Gastroesophageal sphincter (tissue), 4 donors: ENCODE measurements around the gene CCDC60. TPM values are rescaled to one million over a fixed set of nuclear protein-coding genes. Genes with fewer than 3 reads are reported as not detected.
"Not testable (repeated sequence)": the region's sequence is repeated elsewhere in the genome, so short reads cannot be mapped to it uniquely, and the experiment has no call there.

Experiments used
- ATAC-seq: fragments of 150-250 bp; one replicate; pipeline ENCODE4 v1.9.1; 2016; ENCODE audit warnings: mild to moderate bottlenecking, moderate library complexity
- H3K27ac ChIP-seq, 4 donors: fragments of 200-600 bp; sonication (generic) in 3 of 4; 1 replicate in 3 of 4; 2 replicates in 1 of 4; pipeline ENCODE4 v1.5.1; 2016 to 2019
- H3K27me3 ChIP-seq: fragments of 200-600 bp; sonication (generic); one replicate; pipeline ENCODE4 v1.5.1; 2019
- H3K36me3 ChIP-seq, 2 donors: fragments of 200-600 bp; sonication (generic); one replicate each; pipeline ENCODE4 v1.5.1; 2019; ENCODE audit warnings: control low read depth in 1 of 2
- H3K4me1 ChIP-seq, 3 donors: fragments of 200-600 bp; sonication (generic); 1 replicate in 2 of 3; 2 replicates in 1 of 3; pipeline ENCODE4 v1.5.1; 2016 to 2019; ENCODE audit warnings: control low read depth in 2 of 3
- H3K4me3 ChIP-seq, 2 donors: fragments of 200-600 bp; sonication (generic); one replicate each; pipeline ENCODE4 v1.5.1; 2019; ENCODE audit warnings: mild to moderate bottlenecking in 1 of 2, moderate library complexity in 1 of 2
- H3K9me3 ChIP-seq, 3 donors: fragments of 200-600 bp; sonication (generic); one replicate each; pipeline ENCODE4 v1.5.1; 2017 to 2019; ENCODE audit warnings: control low read depth in 2 of 3
- CTCF ChIP-seq, 4 experiments: fragments of 200-600 bp in 2 of 4; fragments of 450-650 bp in 2 of 4; sonication (generic) in 1 of 4; IDR thresholded peaks; one replicate each; pipeline ENCODE4 v1.5.1; 2017 to 2019; ENCODE audit warnings: antibody characterized with exemption in 4 of 4, mild to moderate bottlenecking in 2 of 4, moderate library complexity in 2 of 4
- EP300 ChIP-seq: sonication (generic); formaldehyde crosslinking; IDR thresholded peaks from one replicate; pipeline ENCODE4 v1.6.1; 2017; ENCODE audit warnings: antibody characterized with exemption, mild to moderate bottlenecking
- POLR2A ChIP-seq, 2 donors: fragments of 450-650 bp; IDR thresholded peaks; one replicate each; pipeline ENCODE4 v1.6.1; 2017; ENCODE audit warnings: antibody characterized with exemption in 2 of 2, mild to moderate bottlenecking in 2 of 2, moderate library complexity in 1 of 2
- POLR2AphosphoS5 ChIP-seq: sonication (generic); formaldehyde crosslinking; IDR thresholded peaks from one replicate; pipeline ENCODE4 v1.6.1; 2017; ENCODE audit warnings: antibody characterized with exemption
- WGBS, 2 donors: methylation state at CpG; one replicate each; pipeline ENCODE4 v1.1.5; 2018; ENCODE audit warnings: low coverage in 1 of 2; 5-methylcytosine and 5-hydroxymethylcytosine counted together
- total RNA-seq, 4 donors: library from RNA; depleted of rRNA; stranded (reverse); fragments of >200 nt; gene quantifications; one replicate each; pipeline ENCODE4 v1.1.0, GENCODE V29; 2016

CCDC60 gene
- total RNA-seq, 4 donors from 2014 or later, result 0.40 TPM; not detected in 3

GRCh38 chr12:119341988-119342387, 7.5 kb downstream of the CCDC60 start:
- Histone ChIP-seq H3K4me1 (no peaks in the 10 kb centered on the region), H3K4me3 (no peak overlapping the region), H3K9me3 (no peaks in the 10 kb centered on the region), H3K27me3 (no peaks in the 10 kb centered on the region), H3K36me3 (no peaks in the 10 kb centered on the region), H3K27ac (no peak overlapping the region)
- TF ChIP-seq CTCF (IDR thresholded peaks at IDR 0.05) (no peak), POLR2AphosphoS5 (no peak), EP300 (no peak), POLR2A (IDR thresholded peaks at IDR 0.05) (no peak)
- ATAC-seq, result no peak
- WGBS, 2 donors, result 79 to 93% methylated on average over 2 of the region's 2 CpGs

DNA sequence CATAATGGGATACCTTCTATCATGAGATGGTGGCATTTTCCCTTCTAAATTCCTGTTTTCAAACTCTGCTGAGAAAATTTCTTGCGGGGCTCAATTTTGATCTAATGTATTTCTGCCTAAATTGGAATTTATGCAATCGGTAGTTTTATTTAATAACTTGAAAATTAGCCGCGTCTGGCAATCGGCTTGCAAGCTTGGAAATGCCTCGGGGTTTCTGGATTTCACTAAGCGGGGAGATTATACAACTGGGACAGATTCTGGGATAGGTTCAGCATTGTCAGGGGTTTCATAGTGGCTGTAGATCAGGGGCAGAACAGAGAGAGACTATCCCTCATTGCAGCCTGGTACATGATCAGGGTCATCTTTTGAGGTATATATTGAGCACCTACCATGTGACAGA, 8.6 kb downstream of the CCDC60 start:
- no peak overlapping the region for H3K27ac ChIP-seq
- no peaks in the 10 kb centered on the region for H3K27me3 ChIP-seq
- H3K4me1 ChIP-seq, result no peaks in the 10 kb centered on the region
- no peak overlapping the region for H3K4me3 ChIP-seq
- no peaks in the 10 kb centered on the region for H3K9me3 ChIP-seq
- WGBS, 2 donors, result 55 to 77% methylated on average over 5 to 6 of the region's 7 CpGs
- H3K36me3 ChIP-seq, result no peaks in the 10 kb centered on the region
- TF ChIP-seq CTCF (IDR thresholded peaks at IDR 0.05) (no peak), POLR2AphosphoS5 (no peak), EP300 (no peak), POLR2A (IDR thresholded peaks at IDR 0.05) (no peak)
- ATAC-seq, result no peak

DNA sequence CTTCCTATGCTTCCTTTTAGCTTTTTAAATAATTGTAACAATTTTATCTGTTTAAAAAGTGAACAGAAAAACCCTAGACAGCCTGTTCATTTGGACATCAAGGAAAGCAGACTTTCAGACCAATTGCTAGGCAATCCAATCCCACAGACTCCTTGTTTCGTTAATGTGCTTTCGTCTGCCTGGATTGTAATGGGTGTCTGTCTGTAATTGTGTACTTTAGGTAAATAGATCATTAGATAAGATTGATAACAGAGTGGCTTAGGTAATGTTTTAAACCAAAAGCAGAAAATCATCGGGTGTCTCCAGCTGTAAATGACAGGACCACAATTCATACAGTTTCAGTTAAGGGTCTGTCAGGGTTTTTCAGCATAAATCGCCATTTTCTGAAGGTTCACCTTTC, 19.6 kb downstream of the CCDC60 start:
- H3K36me3 ChIP-seq, result no peaks in the 10 kb centered on the region
- no peak overlapping the region for H3K4me3 ChIP-seq
- no peaks in the 10 kb centered on the region for H3K27me3 ChIP-seq
- ATAC-seq, result no peak
- 42 to 58% methylated on average over 3 to 4 of the region's 4 CpGs for WGBS, 2 donors
- no peak overlapping the region for H3K27ac ChIP-seq
- H3K9me3 ChIP-seq, result no peaks in the 10 kb centered on the region
- H3K4me1 ChIP-seq, result no peaks in the 10 kb centered on the region
- TF ChIP-seq POLR2AphosphoS5, result no peak
- no peak for TF ChIP-seq POLR2A (IDR thresholded peaks at IDR 0.05)
- TF ChIP-seq CTCF (IDR thresholded peaks at IDR 0.05), result no peak
- no peak for TF ChIP-seq EP300

GRCh38 chr12:119360366-119360765, 25.8 kb downstream of the CCDC60 start:
- not testable (repeated sequence) for H3K4me3 ChIP-seq, H3K9me3 ChIP-seq, ATAC-seq, H3K36me3 ChIP-seq, H3K27ac ChIP-seq, H3K27me3 ChIP-seq, H3K4me1 ChIP-seq
- no CpG with 5 or more reads among the region's 33 CpGs for WGBS, 2 donors

GRCh38 chr12:119363037-119363436, 28.5 kb downstream of the CCDC60 start:
- 43 to 91% methylated on average over 3 to 4 of the region's 4 CpGs for WGBS, 2 donors
- Histone ChIP-seq H3K27ac (no peak overlapping the region), H3K4me1 (peaks cover 0 to 18% (median 0%) of the 10 kb centered on the region in 3 donors), H3K9me3 (no peaks in the 10 kb centered on the region), H3K4me3 (no peak overlapping the region), H3K36me3 (no peaks in the 10 kb centered on the region), H3K27me3 (no peaks in the 10 kb centered on the region)
- TF ChIP-seq CTCF (IDR thresholded peaks at IDR 0.05) (no peak), EP300 (no peak), POLR2A (IDR thresholded peaks at IDR 0.05) (no peak), POLR2AphosphoS5 (no peak)
- ATAC-seq, result no peak

DNA sequence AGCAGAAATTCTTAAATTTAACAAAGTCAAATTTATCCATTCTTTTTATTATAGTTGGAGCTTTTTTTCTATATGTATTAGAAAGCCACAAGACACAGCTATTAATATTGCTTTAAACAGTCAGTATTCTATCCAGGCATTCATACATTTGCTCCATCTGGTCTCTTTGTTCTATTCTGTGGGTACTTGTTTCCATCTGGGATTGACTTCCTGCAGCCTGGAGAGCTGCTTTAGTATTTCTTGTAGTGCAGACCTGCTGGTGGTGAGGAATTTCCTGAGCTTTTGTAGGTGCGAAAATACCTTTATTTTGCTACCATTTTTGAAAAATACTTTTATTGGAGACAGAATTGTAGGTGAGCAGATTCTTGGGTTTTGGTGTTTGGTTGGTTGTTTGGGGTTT, 29.0 kb downstream of the CCDC60 start:
- TF ChIP-seq CTCF (IDR thresholded peaks at IDR 0.05) (no peak), POLR2AphosphoS5 (no peak), EP300 (no peak), POLR2A (IDR thresholded peaks at IDR 0.05) (no peak)
- ATAC-seq, result no peak
- H3K27me3 ChIP-seq, result no peaks in the 10 kb centered on the region
- H3K9me3 ChIP-seq, result no peaks in the 10 kb centered on the region
- no peak overlapping the region for H3K4me3 ChIP-seq
- H3K27ac ChIP-seq, result no peak overlapping the region
- no peaks in the 10 kb centered on the region for H3K36me3 ChIP-seq
- H3K4me1 ChIP-seq, result peaks cover 0 to 23% (median 0%) of the 10 kb centered on the region in 3 donors
- 65 to 91% methylated on average over 1 of the region's 1 CpG for WGBS, 2 donors
